HG03060 (cell line): ENCODE measurements around the gene MAD1L1.

ENCODE experiments used
- ATAC-seq: cut with Tn5 transposase; IDR thresholded peaks from one replicate; pipeline ENCODE4 v1.9.1; 2021; ENCODE audit warnings: low read depth, moderate number of reproducible peaks; ENCODE audit not compliant: unreplicated experiment

Gene MAD1L1

DNA sequence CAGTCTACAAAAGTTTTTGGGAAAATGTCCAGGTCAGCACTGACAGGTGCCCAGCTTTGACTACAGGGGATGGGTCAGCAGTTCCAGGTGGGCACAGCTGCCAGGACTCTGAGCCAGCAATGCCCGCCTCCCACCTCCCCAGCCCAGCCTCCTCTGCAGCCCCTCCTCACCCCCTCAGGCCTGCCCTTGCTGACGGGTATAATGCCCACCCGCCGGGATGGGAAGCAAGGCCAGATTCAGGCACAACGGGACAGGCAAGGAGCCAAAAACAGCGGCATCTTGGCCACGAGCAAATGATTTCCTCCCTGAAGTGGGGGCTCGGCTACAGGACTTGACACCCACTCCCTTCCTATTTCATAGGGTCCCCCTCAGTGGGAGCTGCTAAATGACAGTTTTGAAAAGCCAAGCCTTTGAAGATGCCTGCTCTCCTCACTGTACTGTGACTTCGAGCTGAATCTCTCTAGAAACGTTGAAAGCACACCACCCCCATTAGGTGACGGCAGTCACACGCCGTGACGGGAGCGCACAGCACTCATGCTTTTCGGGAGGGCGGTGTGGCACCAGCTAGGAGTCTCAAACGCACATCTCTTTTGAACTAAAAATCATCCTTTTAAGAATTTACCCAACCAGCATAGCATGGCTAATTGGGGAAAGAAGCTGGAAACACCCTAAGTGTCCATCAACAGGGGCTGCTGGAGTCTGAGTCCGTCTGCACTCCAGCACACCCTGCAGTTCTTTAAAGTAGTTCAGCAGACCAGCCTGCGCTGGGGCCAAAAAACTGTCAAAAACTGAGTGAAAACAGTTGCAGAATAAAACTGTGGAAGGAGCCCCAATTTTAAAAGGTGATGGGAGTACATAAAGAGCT is 29.6 kb downstream of the MAD1L1 start:
- ATAC-seq, result no peak

GRCh38 chr7:2202361-2202761 is 30.4 kb downstream of the MAD1L1 start:
- no peak for ATAC-seq

- ATAC-seq, result no peak
These were observed 30.9 kb downstream of the MAD1L1 start for GRCh38 chr7:2201686-2202360.

- no peak for ATAC-seq
These were observed 31.6 kb downstream of the MAD1L1 start for GRCh38 chr7:2201128-2201527.

GRCh38 chr7:2200584-2200980 is 32.2 kb downstream of the MAD1L1 start:
- ATAC-seq, result no peak

GRCh38 chr7:2199956-2200583 is 32.7 kb downstream of the MAD1L1 start:
- ATAC-seq, result no peak

- no peak for ATAC-seq
These were observed 33.2 kb downstream of the MAD1L1 start for GRCh38 chr7:2199528-2199927.

DNA sequence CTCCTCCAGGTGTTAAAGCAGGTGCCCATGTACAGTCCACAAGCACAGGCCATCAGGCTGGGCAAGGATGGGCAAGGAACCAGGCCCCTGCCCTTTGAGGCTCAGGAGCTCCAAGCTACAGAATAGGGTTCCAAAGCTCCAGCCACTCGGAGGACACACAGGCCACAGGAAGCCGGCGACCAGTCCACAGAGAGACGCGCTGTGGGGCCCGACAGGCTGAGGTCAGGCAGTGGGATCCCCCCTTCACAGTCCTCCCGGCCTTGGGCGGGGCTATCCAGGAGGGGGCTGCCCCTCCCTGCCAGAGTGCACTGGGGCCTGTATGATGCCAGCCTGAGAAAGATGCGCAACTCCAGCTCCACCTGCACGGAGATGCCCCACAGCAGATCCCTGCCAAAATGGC is 34.0 kb downstream of the MAD1L1 start:
- no peak for ATAC-seq

GRCh38 chr7:2198206-2198605 is 34.5 kb downstream of the MAD1L1 start:
- ATAC-seq, result no peak

DNA sequence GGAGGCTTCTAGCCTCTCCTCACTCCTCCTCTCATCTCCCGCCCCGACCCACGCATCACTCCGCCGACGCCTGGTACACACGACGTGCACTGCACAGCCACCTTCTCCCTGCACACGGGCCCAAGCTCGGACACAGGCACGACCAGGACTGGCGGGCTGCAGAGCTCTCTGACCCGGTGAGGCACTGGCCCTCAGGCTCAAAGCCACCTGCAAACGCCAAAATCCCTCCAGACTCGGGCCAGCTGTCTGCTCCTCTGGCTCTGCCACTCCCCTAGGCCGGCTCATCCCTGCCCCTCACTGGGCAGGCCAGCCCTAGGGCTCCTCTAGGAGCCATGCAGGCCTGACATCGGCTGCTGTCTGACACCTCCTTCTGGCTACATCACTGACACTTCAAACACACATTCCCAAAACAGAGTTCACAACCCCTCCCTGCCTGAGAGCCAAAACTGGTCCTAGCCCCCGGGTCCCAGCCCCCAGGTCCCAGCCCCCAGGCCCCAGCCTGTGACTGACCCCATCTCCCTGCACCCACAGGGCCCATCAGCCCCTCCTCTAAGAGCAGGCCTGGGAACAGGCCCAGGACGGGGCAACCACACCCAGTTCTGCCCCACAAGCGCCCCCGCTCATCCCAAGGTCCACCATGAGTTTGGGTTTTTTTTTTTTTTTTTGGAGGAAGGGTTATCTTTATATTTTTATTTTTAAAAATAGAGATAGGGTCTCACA is 35.1 kb downstream of the MAD1L1 start:
- ATAC-seq, result no peak

DNA sequence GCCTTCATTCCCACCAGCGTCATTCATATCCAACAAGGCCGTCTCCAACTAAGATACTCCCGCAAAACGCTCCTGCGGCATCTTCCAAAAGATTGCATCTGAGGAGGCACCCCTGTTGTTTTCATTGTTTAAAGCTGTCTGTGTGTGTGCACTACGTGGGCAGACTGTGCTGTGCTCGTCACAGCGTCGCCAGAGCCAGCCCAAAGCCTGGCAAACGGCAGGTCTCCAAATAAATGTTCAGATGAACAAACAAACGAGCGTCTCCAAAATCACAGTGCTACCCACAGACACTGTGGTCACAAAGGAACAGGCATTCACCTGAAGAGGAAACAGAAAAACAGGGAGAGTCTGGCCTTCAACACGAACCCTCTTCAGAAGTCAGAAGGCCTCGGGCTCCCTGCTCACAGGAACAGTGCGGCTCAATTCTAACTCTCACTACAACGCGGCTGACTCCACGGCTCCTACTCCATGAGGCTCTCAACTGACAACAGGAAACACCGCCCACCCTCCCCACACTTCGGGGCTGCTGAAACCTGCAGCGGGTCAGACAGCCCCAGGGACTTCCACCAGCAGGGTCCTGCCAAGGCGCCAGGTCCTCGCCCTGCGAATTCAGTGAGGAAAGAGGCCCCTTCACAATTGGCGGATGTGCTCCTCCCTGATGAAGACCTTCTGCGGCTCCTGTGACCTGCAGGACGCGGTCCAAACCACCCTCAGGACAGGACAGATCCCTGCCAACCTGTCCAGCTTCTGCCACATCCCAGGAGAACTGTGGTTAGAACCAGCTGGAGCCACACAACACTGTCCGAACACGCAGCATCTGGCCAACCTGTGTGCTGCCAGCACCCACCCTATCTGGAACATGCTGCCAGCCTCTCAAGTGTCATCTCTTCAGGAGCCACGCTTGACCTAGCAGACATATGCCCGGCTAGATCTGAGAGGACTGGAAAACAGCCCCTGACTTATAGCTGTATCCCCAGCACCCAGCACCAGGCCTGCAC is 36.1 kb downstream of the MAD1L1 start:
- no peak for ATAC-seq

- no peak for ATAC-seq
These were observed 37.1 kb downstream of the MAD1L1 start for GRCh38 chr7:2195400-2196246.

DNA sequence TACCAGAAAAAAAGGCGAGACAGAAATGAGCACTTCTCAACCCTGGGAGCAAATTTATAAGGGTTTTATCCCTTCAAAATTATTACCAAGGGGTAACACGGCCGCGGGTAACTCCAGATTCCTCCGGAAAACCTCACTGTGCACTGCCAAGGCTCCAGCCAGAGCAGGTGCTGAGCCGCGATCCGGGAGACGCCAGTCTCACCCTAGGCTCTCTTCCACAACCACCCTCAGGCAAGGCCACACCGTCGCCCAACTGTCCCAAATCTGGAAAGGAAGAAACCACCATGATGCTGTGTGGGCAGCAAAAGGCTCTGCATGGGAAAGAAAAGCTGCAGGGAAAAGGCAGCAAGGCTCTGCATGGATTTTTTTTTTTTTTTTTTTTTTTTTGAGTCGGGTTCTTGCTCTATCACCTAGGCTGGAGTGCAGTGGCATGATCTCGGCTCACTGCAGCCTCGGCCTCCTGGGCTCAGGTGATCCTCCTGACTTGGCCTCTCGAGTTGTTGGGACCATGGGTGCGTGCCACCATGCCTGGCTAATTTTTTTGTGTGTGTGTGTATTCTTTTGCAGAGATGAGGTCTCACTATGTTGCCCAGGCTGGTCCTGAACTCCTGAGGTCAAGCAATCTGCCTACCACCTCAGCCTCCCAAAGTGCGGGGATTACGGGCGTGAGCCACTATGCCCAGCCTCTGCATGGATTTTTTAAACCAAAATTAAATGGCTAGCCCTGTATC is 39.0 kb downstream of the MAD1L1 start:
- ATAC-seq, result no peak

DNA sequence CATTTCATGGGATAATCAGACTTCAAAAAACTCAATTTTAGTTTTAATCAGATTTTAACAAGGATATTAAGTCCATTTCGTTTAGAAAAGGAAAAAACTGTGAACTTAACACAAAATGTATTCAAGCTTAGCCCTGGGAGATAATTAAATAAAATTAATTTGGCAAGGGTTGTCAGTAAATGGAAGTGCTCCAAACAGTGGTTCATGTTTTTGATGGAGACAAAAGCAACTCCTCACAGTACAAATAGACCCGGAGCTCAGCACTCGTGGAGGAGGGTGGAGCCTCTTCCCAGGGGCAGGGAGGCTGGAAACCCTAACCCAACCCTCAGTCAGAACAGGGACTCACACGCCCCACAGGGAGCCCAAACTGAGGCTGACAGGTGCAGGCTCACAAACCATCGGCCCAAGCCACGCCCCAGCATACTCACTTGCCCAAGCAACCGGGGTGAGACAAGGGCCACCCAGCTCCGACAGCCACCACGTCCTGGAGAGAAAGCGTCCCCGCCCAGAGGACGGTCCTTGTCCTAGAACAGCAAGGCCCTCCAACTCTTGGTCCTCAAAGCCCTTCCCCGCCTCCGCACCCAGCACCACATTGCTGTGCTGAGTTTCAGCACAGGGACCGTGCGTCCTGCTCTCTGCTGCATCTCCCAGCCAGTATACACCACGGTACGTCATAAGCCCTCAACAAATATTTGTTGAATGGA is 39.8 kb downstream of the MAD1L1 start:
- ATAC-seq, result no peak

GRCh38 chr7:2191016-2191415 is 41.7 kb downstream of the MAD1L1 start:
- ATAC-seq, result no peak

DNA sequence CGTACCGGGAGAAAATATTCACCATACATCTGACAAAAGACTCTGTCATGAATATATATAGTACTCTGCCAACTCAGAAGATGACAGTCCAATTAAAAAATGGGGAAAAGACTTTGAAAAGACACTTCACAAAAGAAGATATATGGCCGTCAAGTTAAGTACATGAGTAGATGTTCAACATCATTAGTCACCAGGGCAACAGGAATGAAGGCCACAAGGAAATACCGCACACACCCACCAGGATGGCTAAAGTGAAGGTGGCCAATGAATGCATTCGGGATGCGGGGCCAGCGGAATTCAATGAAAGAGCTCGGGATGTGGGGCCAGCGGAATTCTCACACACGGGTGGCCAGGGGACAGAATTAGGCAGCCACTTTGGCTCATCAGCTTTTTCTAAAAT is 42.2 kb downstream of the MAD1L1 start:
- ATAC-seq, result no peak

DNA sequence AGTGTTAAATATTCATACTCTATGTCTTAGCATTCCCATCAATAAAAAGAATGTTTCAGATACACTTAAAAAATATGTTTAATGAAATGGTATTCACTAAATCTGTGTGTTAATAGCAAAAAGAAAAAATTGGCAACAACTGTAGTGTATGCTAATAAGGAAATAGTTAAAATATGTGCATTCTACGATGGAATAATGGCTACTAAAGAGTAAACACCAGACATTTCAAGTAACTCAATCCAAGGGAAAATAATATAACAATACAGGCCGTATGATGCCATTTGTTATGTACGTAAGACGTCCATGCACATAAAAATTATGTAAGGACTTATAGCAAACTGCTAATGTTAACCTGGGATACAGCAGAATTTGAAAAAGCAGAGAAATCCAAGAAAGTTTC is 46.6 kb downstream of the MAD1L1 start:
- no peak for ATAC-seq

DNA sequence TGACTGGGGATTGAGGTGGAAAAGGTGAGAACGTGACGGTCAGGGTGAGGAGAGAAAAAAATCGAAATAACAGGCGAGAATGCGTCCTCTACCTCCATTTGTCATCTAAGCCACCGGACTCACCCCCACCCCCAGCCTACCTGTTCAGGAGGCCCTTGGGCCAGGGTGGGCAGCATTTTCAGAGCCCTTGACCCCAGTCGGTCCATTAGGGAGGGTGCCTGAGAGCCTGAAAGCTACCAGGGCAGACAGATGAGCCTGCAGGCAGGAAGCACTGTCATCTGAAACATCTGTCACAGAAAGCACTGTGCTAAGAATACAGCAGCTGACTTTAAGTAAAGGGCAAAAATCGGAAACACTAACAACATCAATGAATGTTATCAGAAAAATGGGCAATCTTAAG is 47.0 kb downstream of the MAD1L1 start:
- no peak for ATAC-seq
